Fibroblast of lung (primary cell): ENCODE results near the gene TAF11. TPM values are rescaled to one million over a fixed set of nuclear protein-coding genes. Genes with fewer than 3 reads are reported as not detected.
"Not testable (repeated sequence)": the region's sequence is repeated elsewhere in the genome, so short reads cannot be mapped to it uniquely, and the experiment has no call there.

Experiments used
- DNase-seq, 2 donors: peaks; one replicate each; pipeline versions ENCODE4 v3.0.0 to v3.0.0-alpha.2; 2010; ENCODE audit warnings: low read depth in 2 of 2
- H2AFZ ChIP-seq: 2 replicates; pipeline ENCODE4 v1.5.1; 2012; ENCODE audit warnings: low read length, control low read depth, inconsistent platforms
- H3K27ac ChIP-seq: 2 replicates; pipeline ENCODE4 v1.5.1; 2011; ENCODE audit warnings: low read length, control low read depth; ENCODE audit not compliant: insufficient read depth
- H3K27me3 ChIP-seq: 2 replicates; pipeline ENCODE4 v1.5.1; 2011; ENCODE audit warnings: mild to moderate bottlenecking, low read length; ENCODE audit not compliant: control insufficient read depth, insufficient read depth
- H3K36me3 ChIP-seq: 2 replicates; pipeline ENCODE4 v1.5.1; 2011; ENCODE audit warnings: low read length; ENCODE audit not compliant: control insufficient read depth, insufficient read depth
- H3K4me1 ChIP-seq: 2 replicates; pipeline ENCODE4 v1.5.1; 2011; ENCODE audit warnings: low read length; ENCODE audit not compliant: control insufficient read depth, insufficient read depth; ENCODE audit errors: extremely low read depth
- H3K4me2 ChIP-seq: 2 replicates; pipeline ENCODE4 v1.5.1; 2011; ENCODE audit warnings: low read length, control low read depth; ENCODE audit not compliant: insufficient read depth; ENCODE audit errors: extremely low read depth
- H3K4me3 ChIP-seq, 4 experiments: fragments of 200-600 bp in 1 of 4; sonication (generic) in 1 of 4; replicated peaks in 1 of 4; 2 replicates each; pipeline ENCODE4 v1.5.1; 2011 to 2016; ENCODE audit warnings: low read length in 4 of 4, low read depth in 3 of 4, mild to moderate bottlenecking in 3 of 4, control low read depth in 2 of 4, inconsistent platforms in 1 of 4, mixed read lengths in 1 of 4; ENCODE audit not compliant: insufficient read depth in 1 of 4; ENCODE audit errors: control extremely low read depth in 1 of 4
- H3K79me2 ChIP-seq: 2 replicates; pipeline ENCODE4 v1.5.1; 2012; ENCODE audit warnings: mild to moderate bottlenecking, low read length, inconsistent platforms; ENCODE audit not compliant: control insufficient read depth, insufficient read depth
- H3K9ac ChIP-seq: 2 replicates; pipeline ENCODE4 v1.5.1; 2011; ENCODE audit warnings: mild to moderate bottlenecking, low read length, control low read depth; ENCODE audit not compliant: insufficient read depth
- H3K9me3 ChIP-seq: 2 replicates; pipeline ENCODE4 v1.5.1; 2012; ENCODE audit warnings: low read depth, low read length; ENCODE audit not compliant: control insufficient read depth, insufficient read depth
- H4K20me1 ChIP-seq: 2 replicates; pipeline ENCODE4 v1.5.1; 2011; ENCODE audit warnings: low read length; ENCODE audit not compliant: control insufficient read depth, insufficient read depth; ENCODE audit errors: extremely low read depth
- CTCF ChIP-seq, 2 donors: IDR thresholded peaks in 1 of 2; conservative IDR thresholded peaks in 1 of 2; 1 replicate in 1 of 2; 2 replicates in 1 of 2; pipeline ENCODE4 v1.5.1; 2011 to 2012; ENCODE audit warnings: low read length in 2 of 2, control low read depth in 1 of 2, inconsistent platforms in 1 of 2, low read depth in 1 of 2, mild to moderate bottlenecking in 1 of 2
- EZH2 ChIP-seq: IDR thresholded peaks from 2 replicates; pipeline ENCODE4 v1.5.1; 2012; ENCODE audit warnings: low read length, control low read depth, mild to moderate bottlenecking; ENCODE audit errors: missing control alignments
- polyA plus RNA-seq, 2 donors: library from polyadenylated mRNA; depleted of rRNA in 1 of 2; stranded (reverse) in 1 of 2; unstranded in 1 of 2; fragments of >200 nt; gene quantifications; 2 replicates each; pipeline ENCODE4 v1.2.1, GENCODE V29; 2011 to 2012; ENCODE audit warnings: missing spikeins in 1 of 2
- total RNA-seq: library from RNA; depleted of rRNA; stranded (reverse); fragments of >200 nt; gene quantifications from 2 replicates; pipeline ENCODE4 v1.2.1, GENCODE V29; 2014

Gene TAF11
- total and polyA plus RNA-seq, 2 donors (not counting 1 experiment from before 2014, with no cell fraction given) = 13.9 to 35.6 TPM

GRCh38 chr6:34901930-34902329 lies 14.1 kb upstream of the TAF11 start:
- no peaks in the 10 kb centered on the region for H3K9me3 ChIP-seq
- H3K9ac ChIP-seq = no peak overlapping the region
- DNase-seq = peak in 1 of 2 donors; percentile 74
- no peak overlapping the region for H3K27ac ChIP-seq
- no peaks in the 10 kb centered on the region for H3K79me2 ChIP-seq
- H3K4me3 ChIP-seq = no peak overlapping the region
- no peaks in the 10 kb centered on the region for H4K20me1 ChIP-seq
- no peak overlapping the region for H3K4me2 ChIP-seq
- H3K4me1 ChIP-seq = no peaks in the 10 kb centered on the region
- no peaks in the 10 kb centered on the region for H3K27me3 ChIP-seq
- no peak overlapping the region for H2AFZ ChIP-seq
- TF ChIP-seq CTCF (conservative IDR thresholded peaks at IDR 0.05 in 1 of 2, IDR thresholded peaks at IDR 0.05 in 1 of 2; ENCODE audit: low read depth in 1 of 2, low read length in 2 of 2) = no peak
- no peak for TF ChIP-seq EZH2
- H3K36me3 ChIP-seq = no peaks in the 10 kb centered on the region

GRCh38 chr6:34900321-34901031 lies 12.6 kb upstream of the TAF11 start:
- H3K9me3 ChIP-seq = no peaks in the 10 kb centered on the region
- H3K36me3 ChIP-seq = no peaks in the 10 kb centered on the region
- H3K27ac ChIP-seq = no peak overlapping the region
- no peaks in the 10 kb centered on the region for H3K79me2 ChIP-seq
- no peak overlapping the region for H2AFZ ChIP-seq
- no peaks in the 10 kb centered on the region for H3K27me3 ChIP-seq
- H3K9ac ChIP-seq = no peak overlapping the region
- DNase-seq = peak in 1 of 2 donors; percentile 17
- H3K4me3 ChIP-seq = no peak overlapping the region
- no peak overlapping the region for H3K4me2 ChIP-seq
- no peaks in the 10 kb centered on the region for H4K20me1 ChIP-seq
- no peak for TF ChIP-seq CTCF (conservative IDR thresholded peaks at IDR 0.05 in 1 of 2, IDR thresholded peaks at IDR 0.05 in 1 of 2; ENCODE audit: low read depth in 1 of 2, low read length in 2 of 2)
- no peak for TF ChIP-seq EZH2
- H3K4me1 ChIP-seq = no peaks in the 10 kb centered on the region

- not testable (repeated sequence) for H3K27ac ChIP-seq, H3K4me2 ChIP-seq, H2AFZ ChIP-seq, DNase-seq, H3K9ac ChIP-seq, H3K36me3 ChIP-seq, H4K20me1 ChIP-seq, H3K79me2 ChIP-seq, H3K27me3 ChIP-seq, H3K9me3 ChIP-seq, H3K4me1 ChIP-seq, H3K4me3 ChIP-seq
Measured at GRCh38 chr6:34899748-34900147, 11.9 kb upstream of the TAF11 start.
